Fibroblast of lung (primary cell): ENCODE results near the gene BRDT. TPM values are rescaled to one million over a fixed set of nuclear protein-coding genes. Genes with fewer than 3 reads are reported as not detected.

Experiments
- DNase-seq, 2 donors: peaks; one replicate each; pipeline versions ENCODE4 v3.0.0 to v3.0.0-alpha.2; 2010; ENCODE audit warnings: low read depth in 2 of 2
- H2AFZ ChIP-seq: 2 replicates; pipeline ENCODE4 v1.5.1; 2012; ENCODE audit warnings: low read length, control low read depth, inconsistent platforms
- H3K27ac ChIP-seq: 2 replicates; pipeline ENCODE4 v1.5.1; 2011; ENCODE audit warnings: low read length, control low read depth; ENCODE audit not compliant: insufficient read depth
- H3K27me3 ChIP-seq: 2 replicates; pipeline ENCODE4 v1.5.1; 2011; ENCODE audit warnings: mild to moderate bottlenecking, low read length; ENCODE audit not compliant: control insufficient read depth, insufficient read depth
- H3K36me3 ChIP-seq: 2 replicates; pipeline ENCODE4 v1.5.1; 2011; ENCODE audit warnings: low read length; ENCODE audit not compliant: control insufficient read depth, insufficient read depth
- H3K4me1 ChIP-seq: 2 replicates; pipeline ENCODE4 v1.5.1; 2011; ENCODE audit warnings: low read length; ENCODE audit not compliant: control insufficient read depth, insufficient read depth; ENCODE audit errors: extremely low read depth
- H3K4me2 ChIP-seq: 2 replicates; pipeline ENCODE4 v1.5.1; 2011; ENCODE audit warnings: low read length, control low read depth; ENCODE audit not compliant: insufficient read depth; ENCODE audit errors: extremely low read depth
- H3K4me3 ChIP-seq, 4 experiments: fragments of 200-600 bp in 1 of 4; sonication (generic) in 1 of 4; replicated peaks in 1 of 4; 2 replicates each; pipeline ENCODE4 v1.5.1; 2011 to 2016; ENCODE audit warnings: low read length in 4 of 4, low read depth in 3 of 4, mild to moderate bottlenecking in 3 of 4, control low read depth in 2 of 4, inconsistent platforms in 1 of 4, mixed read lengths in 1 of 4; ENCODE audit not compliant: insufficient read depth in 1 of 4; ENCODE audit errors: control extremely low read depth in 1 of 4
- H3K79me2 ChIP-seq: 2 replicates; pipeline ENCODE4 v1.5.1; 2012; ENCODE audit warnings: mild to moderate bottlenecking, low read length, inconsistent platforms; ENCODE audit not compliant: control insufficient read depth, insufficient read depth
- H3K9ac ChIP-seq: 2 replicates; pipeline ENCODE4 v1.5.1; 2011; ENCODE audit warnings: mild to moderate bottlenecking, low read length, control low read depth; ENCODE audit not compliant: insufficient read depth
- H3K9me3 ChIP-seq: 2 replicates; pipeline ENCODE4 v1.5.1; 2012; ENCODE audit warnings: low read depth, low read length; ENCODE audit not compliant: control insufficient read depth, insufficient read depth
- H4K20me1 ChIP-seq: 2 replicates; pipeline ENCODE4 v1.5.1; 2011; ENCODE audit warnings: low read length; ENCODE audit not compliant: control insufficient read depth, insufficient read depth; ENCODE audit errors: extremely low read depth
- CTCF ChIP-seq, 2 donors: IDR thresholded peaks in 1 of 2; conservative IDR thresholded peaks in 1 of 2; 1 replicate in 1 of 2; 2 replicates in 1 of 2; pipeline ENCODE4 v1.5.1; 2011 to 2012; ENCODE audit warnings: low read length in 2 of 2, control low read depth in 1 of 2, inconsistent platforms in 1 of 2, low read depth in 1 of 2, mild to moderate bottlenecking in 1 of 2
- EZH2 ChIP-seq: IDR thresholded peaks from 2 replicates; pipeline ENCODE4 v1.5.1; 2012; ENCODE audit warnings: low read length, control low read depth, mild to moderate bottlenecking; ENCODE audit errors: missing control alignments
- polyA plus RNA-seq, 2 donors: library from polyadenylated mRNA; depleted of rRNA in 1 of 2; stranded (reverse) in 1 of 2; unstranded in 1 of 2; fragments of >200 nt; gene quantifications; 2 replicates each; pipeline ENCODE4 v1.2.1, GENCODE V29; 2011 to 2012; ENCODE audit warnings: missing spikeins in 1 of 2
- total RNA-seq: library from RNA; depleted of rRNA; stranded (reverse); fragments of >200 nt; gene quantifications from 2 replicates; pipeline ENCODE4 v1.2.1, GENCODE V29; 2014

Gene BRDT
- total and polyA plus RNA-seq, 2 donors (not counting 1 experiment from before 2014, with no cell fraction given) = not detected

GRCh38 chr1:91948097-91948496, 1.1 kb upstream of the BRDT start:
- Histone ChIP-seq H3K9me3 (no peaks in the 10 kb centered on the region), H3K27ac (no peak overlapping the region), H3K4me2 (no peak overlapping the region), H3K36me3 (no peaks in the 10 kb centered on the region), H4K20me1 (no peaks in the 10 kb centered on the region), H2AFZ (no peak overlapping the region), H3K79me2 (no peaks in the 10 kb centered on the region), H3K27me3 (no peaks in the 10 kb centered on the region), H3K4me3 (no peak overlapping the region), H3K9ac (no peak overlapping the region), H3K4me1 (no peaks in the 10 kb centered on the region)
- no peak for DNase-seq
- TF ChIP-seq EZH2 (no peak), CTCF (conservative IDR thresholded peaks at IDR 0.05 in 1 of 2, IDR thresholded peaks at IDR 0.05 in 1 of 2; ENCODE audit: low read depth in 1 of 2, low read length in 2 of 2) (no peak)

- Histone ChIP-seq H3K79me2 (no peaks in the 10 kb centered on the region), H3K9ac (no peak overlapping the region), H3K27me3 (no peaks in the 10 kb centered on the region), H4K20me1 (no peaks in the 10 kb centered on the region), H2AFZ (no peak overlapping the region), H3K4me1 (no peaks in the 10 kb centered on the region), H3K4me3 (no peak overlapping the region), H3K36me3 (no peaks in the 10 kb centered on the region), H3K27ac (no peak overlapping the region), H3K9me3 (no peaks in the 10 kb centered on the region), H3K4me2 (no peak overlapping the region)
- TF ChIP-seq EZH2 (no peak), CTCF (conservative IDR thresholded peaks at IDR 0.05 in 1 of 2, IDR thresholded peaks at IDR 0.05 in 1 of 2; ENCODE audit: low read depth in 1 of 2, low read length in 2 of 2) (no peak)
- no peak for DNase-seq
Observed at GRCh38 chr1:91948501-91949355, 473 bp upstream of the BRDT start.

- Histone ChIP-seq H3K79me2 (no peaks in the 10 kb centered on the region), H3K9ac (no peak overlapping the region), H2AFZ (no peak overlapping the region), H3K9me3 (no peaks in the 10 kb centered on the region), H3K36me3 (no peaks in the 10 kb centered on the region), H3K27ac (no peak overlapping the region), H4K20me1 (no peaks in the 10 kb centered on the region), H3K4me2 (no peak overlapping the region), H3K27me3 (no peaks in the 10 kb centered on the region), H3K4me3 (no peak overlapping the region), H3K4me1 (no peaks in the 10 kb centered on the region)
- no peak for DNase-seq
- TF ChIP-seq EZH2 (no peak), CTCF (conservative IDR thresholded peaks at IDR 0.05 in 1 of 2, IDR thresholded peaks at IDR 0.05 in 1 of 2; ENCODE audit: low read depth in 1 of 2, low read length in 2 of 2) (no peak)
Observed at GRCh38 chr1:91952187-91952586, 3.0 kb downstream of the BRDT start.
